NCI-H187 (cell line): ENCODE measurements around the gene PGM2L1.
A peak's percentile ranks its signal among the peaks of the same experiment; 100 is the strongest.
"Not testable (repeated sequence)": the region's sequence is repeated elsewhere in the genome, so short reads cannot be mapped to it uniquely, and the experiment has no call there.

ENCODE experiments used
- DNase-seq, 2 experiments: peaks; one replicate each; lab custom pipeline; 2025; lab: John Stamatoyannopoulos, UW

PGM2L1 gene

DNA sequence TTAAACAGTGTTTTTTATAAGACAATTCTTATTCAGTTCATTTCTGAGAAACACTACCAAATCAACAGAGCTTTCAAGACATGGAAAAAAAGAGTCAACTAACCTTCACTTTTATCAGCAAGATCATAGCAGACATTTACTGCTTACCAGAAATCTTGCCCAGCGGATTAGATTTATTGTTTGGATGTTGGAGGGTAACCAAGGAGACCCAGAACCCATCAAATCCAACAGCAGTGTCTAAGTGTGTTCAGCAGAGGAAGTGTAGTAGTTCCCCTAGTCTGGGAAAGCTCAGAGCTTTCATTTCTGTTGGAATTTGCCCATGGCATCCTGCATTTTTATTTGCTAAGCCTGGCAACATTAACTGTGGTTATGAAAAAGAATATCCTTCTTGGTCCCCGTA is 2.4 kb upstream of the PGM2L1 start:
- DNase-seq = no peak

DNA sequence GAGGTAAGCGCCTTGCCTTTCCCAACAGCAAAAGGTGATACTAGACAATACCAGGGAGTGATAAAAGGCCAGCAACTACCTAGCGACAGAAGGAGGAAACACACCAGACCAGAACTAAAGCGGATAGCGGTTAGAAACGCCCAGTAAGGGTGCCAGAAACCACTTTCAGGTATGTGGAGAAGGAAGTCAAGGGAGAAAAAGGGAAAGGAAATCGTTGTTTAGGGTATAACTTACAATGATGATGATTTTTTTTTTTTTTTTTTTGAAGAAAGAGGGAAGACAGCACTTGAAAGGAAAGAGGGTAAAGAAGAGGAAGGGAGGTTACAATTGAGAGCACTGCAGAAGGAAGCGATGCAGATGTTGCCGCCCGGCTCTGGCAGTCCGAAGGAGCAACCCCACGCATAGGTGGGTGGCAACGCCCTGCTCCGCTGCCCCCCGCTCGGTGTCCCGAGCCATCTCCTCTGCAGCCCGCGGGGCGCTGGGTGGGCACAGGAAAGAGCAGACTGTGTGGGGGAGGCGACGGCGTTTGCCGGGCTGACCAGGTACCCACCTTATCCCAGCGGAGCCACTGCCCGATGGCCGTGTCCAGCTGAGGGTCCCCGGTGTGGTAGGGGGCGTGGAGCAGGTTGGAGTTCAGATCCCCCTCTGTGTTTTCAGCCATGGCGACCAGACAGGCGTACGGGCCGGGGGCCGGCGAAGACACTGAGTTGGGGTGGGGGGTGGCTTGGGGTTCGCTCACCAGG is 561 bp downstream of the PGM2L1 start:
- DNase-seq = peak in 1 of 2 experiments; percentile 43

DNA sequence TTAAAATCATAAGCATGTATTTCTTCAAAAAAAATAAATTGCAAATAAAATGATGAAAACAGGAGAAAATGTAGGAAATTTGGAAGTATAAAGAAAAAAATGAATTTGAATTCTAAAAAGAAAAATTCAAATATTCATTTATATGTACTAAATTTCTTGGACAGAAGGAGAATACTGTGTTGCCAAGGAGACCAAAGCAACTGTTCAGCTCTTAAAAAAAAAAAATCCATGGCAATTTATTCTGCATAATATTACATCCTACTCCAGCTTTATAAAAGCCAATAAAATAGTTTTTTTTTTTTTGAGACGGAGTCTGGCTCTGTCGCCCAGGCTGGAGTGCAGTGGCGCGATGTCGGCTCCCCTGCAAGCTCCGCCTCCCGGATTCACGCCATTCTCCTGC is 6.0 kb downstream of the PGM2L1 start:
- DNase-seq = no peak

DNA sequence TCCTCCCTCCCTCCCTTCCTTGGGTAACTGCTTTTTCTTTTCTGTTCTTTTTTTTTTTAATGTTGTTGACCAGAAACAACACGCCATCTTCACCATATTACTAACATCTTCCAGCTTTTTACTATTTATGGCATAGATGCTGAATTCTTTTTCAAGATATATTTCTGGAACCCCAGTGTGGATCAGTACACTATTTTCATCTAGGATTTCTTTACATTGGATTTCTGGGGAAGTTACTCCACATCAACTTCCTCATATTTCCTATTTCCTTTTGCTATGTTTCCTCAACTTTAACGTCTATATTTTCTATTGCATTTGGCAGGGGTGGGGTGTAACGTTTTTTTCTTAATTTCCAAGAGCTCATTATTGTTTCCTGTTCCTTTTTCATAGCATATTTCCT is 7.0 kb downstream of the PGM2L1 start:
- no peak for DNase-seq

DNA sequence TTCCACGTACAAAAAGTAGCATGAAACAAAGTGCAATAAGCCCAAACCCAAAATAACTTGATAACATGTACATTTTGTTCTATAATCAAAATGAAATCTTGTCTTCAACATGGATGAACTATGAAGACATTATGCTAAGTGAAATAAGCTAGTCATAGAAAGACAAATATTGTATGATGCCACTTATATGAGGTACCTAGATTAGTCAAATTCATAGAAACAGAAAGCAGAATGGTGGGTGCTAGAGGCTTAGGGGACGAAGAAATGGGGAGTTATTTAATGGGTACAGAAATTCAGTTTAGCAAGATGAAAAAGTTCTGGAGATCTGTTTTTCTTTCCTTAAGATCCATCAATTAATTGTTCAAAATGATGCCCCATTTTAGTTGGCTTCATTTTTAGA is 7.5 kb downstream of the PGM2L1 start:
- no peak for DNase-seq

DNA sequence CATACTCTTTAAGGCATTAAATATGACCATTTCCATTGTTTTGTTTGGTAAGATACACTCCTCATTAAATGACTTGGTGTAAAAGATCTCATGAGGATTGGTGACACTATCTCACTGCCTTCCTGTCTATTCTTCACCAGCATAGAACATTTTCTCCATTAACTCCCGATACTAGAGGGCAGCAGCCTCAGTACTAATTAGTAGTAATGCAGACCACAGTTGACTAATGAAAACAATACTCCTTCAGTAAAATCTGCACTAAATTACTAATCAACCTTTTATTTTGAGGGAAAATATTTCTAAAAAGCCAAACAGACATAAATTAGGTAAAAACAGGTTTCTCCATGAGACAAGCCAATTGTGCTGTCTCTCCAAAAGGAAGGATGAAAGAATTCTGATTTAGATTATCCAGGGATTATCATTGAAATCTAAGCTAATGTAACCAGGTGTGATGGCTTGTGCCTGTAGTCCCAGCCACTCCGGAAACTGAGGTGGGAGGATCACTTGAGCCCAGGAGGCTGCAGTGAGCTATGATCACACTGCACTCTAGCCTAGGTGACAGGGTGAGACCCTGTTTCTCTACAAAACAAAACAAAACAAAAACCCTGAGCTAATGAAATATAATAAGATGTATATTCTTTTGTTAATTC is 9.4 kb downstream of the PGM2L1 start:
- peak in 1 of 2 experiments; percentile 18 for DNase-seq

DNA sequence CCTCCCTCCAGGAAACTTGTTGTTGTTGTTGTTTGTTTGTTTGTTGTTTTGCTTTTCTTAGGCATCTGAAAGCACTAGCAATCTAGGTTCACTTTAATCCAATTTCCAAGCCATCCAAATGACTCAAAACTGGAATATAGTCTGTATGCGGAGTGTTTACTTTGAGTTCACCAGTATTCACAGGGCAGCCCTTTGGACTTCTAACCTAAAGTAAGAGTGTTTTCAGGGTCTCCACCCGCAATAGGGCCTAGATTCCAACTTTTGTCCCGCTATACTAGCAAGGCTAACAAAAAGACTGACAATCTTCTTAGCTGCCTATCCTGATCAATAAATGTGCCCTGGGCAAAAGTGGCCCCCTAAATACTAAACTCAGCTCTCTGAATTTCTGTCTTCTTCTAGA is 13.6 kb downstream of the PGM2L1 start:
- DNase-seq = no peak

DNA sequence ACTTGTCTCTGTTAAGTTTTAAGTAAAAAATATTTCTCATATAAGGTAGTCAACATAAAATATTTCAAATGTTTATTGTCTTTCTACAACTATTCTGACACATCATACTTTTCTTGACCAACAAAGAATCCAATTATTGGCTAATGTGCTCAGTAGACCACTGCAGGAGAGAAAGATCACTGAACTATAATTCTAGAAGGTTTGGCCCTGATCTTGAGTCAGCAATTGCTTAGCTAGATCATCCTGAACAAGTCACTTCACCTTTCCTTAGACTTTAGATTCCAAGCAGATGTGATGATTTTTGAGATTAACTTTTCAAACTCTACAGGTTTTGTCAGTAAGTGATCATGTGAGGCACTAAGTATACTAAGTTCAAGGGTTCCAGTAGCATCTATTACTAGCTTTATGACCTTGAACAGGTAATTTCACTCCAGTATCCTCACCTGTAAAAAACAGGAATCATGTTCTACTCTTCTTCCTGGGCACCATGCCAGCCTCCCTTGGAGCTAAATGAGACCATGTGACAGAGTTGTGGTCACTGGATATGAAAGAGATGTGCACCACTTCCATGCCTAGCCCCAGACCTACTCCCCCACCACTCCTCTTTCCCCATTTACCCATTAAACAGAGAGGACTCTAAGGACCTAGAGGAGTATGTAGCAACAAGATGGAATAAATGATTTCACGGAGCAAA is 17.3 kb downstream of the PGM2L1 start:
- DNase-seq = peak; percentile 83 to 90

DNA sequence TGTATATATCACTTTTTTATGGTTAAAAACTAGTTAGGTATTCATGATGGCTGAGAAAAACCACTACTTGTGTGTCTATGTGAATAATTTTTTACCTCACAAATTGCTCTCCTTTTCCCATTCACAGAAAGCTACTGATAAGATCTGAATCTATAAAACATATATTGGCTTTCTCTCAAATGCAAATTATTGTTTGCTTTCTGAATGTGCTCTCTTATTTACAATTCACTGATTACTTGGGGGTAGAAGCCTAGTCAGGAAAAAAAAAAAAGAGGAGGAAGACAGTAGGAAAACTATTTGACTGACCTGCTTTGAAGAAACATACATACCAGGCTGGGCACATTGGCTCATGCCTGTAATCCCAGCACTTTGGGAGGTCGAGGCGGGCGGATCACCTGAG is 20.5 kb downstream of the PGM2L1 start:
- no peak for DNase-seq

DNA sequence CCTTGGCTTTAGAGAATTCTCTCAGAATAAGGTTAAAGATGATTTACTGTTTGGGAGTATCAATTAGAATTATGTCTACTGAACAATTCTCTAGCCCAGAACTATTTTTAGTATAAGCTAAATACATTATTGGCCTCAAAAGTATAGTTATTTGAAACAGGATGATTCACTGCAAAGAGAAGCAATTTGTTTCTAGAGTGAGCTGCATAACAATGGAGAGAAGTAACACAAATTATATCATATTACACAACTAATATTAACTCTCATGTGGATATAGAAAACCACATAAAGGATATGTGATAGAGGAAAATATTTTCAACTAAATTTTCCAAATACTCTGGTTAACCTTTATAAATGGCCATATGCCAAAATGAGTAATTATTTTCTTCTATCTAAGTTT is 24.9 kb downstream of the PGM2L1 start:
- no peak for DNase-seq

DNA sequence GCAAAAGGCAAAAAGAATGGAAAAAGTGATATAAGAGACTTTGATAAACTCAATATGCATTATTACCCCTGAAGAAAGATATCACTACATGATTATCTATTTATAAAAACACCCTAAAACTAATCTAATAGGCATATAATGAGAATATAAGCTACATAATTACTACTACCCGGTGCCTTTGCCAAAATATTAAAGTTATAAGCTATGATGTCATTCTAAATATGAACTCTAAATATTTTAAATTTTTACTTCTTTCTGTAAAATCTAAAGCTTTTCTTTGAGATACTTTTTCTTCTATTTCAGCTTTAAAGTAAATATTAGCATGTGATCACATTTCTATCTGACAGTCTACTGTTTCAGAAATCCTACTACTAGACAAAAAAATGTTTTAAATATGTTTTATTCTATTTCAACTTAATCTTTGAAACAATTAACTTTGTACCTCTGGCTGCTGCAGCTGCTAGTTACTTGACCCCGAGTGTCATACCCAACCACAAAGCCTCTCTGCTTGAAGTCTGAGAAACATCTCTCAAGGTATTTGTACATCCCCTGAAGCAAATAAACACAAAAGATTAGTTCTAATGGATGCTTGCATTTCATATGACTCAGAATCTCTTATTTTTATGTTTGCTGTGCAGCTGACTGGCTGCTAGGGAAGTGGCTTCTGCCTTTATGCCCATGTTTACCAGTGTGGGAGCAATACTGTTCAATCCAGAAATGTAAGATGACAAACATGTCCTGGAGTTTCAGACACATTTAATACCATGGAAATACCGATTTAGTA is 26.8 kb downstream of the PGM2L1 start:
- no peak for DNase-seq

DNA sequence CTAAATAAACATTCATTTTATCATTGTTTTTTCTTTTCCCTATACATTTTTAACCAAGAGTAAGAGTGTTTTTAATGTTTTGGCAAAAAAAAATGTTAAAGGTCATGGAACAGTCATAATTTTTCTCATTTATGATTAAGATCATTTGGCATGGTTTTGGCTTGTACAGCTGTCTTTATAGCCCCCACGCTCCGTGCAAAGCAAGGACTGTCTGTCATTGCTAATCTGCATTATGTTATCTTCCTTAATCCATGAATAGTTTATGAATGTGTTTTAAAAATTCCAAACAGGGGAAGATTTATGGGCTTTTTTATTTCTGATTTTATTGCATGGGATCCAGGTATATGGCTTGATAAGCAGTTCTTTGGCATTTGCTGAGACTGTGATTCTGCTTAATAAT is 28.1 kb downstream of the PGM2L1 start:
- DNase-seq = no peak

DNA sequence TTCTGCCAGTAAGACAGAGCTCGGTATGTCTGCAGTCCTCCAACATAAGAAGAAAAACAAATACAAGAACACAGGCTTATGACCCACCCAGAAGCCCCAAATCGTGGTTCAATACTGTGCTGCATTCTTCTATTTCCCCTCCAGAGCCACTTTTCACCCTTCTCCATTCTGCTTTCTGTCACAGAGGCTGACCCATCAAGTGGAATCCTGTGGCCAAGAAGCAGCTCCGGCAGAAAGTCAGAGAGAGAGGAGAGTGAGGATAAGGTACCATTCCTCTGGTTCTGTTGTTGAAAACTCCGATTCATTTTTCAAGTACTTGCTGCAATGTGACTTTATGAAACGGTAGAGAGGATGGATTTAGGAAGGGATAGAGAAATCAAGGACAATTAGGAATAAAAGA is 30.4 kb downstream of the PGM2L1 start:
- DNase-seq = no peak

DNA sequence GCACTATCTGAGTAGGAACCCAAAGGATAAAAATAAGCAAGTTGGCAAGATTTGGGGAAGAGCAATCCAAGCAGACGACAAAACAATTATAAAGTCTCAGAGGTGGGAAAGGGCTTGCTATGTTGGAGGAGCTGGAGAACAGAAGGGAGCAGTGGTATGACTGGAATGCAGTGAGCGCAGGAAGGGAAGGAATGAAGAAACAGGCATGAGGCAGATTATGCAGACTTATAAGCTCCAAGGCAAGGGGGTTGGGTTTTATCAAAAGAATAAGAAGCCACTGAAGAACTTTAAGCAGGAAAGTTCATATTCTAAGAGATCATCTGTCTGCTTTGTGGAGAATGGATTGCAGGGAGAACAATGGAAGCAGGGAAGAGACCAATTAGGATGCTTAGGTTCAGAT is 31.7 kb downstream of the PGM2L1 start:
- DNase-seq = no peak

DNA sequence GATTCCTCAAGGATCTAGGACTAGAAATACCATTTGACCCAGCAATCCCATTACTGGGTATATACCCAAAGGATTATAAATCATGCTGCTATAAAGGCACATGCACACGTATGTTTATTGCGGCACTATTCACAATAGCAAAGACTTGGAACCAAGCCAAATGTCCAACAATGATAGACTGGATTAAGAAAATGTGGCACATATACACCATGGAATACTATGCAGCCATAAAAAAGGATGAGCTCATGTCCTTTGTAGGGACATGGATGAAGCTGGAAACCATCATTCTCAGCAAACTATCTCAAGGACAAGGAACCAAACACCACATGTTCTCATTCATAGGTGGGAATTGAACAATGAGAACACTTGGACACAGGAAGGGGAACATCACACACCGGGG is 32.4 kb downstream of the PGM2L1 start:
- not testable (repeated sequence) for DNase-seq

DNA sequence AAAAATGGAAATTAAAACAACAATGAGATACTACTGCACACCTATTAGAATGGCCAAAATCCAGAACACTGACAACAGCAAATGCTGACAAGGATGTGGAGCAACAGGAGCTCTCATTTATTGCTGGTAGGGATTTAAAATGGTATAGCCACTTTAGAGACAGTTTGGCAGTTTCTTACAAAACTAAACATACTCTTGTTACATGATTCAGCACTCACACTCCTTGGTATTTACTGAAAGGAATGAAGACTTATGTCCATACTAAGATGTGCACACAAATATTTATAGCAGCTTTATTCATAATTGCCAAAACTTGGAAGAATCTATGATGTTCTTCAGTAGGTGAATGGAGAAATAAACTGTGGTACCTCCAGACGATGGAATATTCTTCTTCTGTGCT is 40.8 kb downstream of the PGM2L1 start:
- no peak for DNase-seq

DNA sequence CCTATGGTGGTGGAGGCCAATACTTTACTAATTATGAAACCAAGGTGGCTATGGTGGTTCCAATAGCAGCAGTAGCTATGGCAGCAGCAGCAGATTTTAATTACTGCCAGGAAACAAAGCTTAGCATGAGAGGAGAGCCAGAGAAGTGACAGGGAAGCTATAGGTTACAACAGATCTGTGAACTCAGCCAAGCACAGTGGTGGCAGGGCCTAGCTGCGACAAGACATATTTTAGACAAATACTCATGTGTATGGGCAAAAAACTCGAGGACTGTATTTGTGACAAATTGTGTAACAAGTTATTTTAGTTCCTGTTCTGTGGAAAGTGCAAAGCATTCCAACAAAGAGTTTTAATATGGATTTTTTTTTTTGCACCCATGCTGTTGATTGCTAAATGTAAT is 42.6 kb downstream of the PGM2L1 start:
- DNase-seq = no peak

DNA sequence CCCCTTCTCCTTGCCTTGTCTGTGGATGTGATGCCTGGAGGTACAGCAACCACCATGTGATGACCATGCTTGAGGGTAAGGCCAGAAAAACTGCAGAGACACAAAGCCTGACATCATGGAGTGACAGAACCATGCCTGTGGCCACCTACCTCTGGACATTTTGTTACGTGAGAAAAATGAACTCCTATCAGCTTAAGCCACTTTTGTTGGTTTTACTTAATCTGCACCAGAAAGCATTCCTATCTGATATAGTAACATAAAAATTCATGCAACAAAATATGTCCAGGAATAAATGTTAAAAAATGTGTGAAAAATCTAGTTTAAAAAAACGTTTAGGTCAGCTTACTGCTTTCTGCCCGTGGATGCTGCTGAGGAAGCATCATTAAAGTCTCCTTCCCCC is 44.2 kb downstream of the PGM2L1 start:
- DNase-seq = no peak

DNA sequence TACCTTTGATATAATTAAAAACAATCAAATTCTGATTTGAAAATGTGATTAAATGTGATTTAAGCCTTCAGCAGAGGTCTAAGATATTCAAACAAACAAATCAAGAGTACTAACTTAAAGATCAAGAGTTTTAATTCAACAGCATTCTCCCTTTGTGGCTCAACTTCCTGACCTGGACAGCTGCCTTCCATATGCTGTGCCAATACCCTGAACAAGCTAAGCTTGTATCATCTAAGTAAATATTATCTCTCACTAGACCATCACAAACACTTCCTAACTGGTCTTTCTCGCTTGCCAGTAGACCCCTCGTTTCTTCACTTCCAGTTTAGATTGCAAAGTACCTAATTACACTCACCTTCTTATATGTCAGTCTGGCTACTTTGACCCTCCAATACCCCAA is 50.9 kb downstream of the PGM2L1 start:
- no peak for DNase-seq

DNA sequence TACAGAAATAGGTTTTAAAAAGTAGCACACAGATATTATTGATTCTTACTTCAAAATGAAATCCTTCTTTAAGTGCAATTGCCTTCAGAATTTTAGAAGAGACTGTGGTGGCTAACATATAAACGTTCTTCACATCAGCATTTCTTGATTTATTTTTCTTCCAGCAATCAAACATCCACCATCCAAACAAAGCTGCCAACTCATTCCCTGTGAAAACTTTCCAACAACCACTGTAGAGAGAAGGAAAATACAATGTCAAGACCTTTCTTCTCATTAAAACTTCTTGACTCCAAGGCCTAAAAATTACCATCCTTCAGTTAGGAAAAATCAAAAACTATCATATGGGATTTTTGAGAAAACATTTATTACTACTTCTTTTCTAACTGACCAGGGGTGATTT is 52.8 kb downstream of the PGM2L1 start:
- DNase-seq = no peak

DNA sequence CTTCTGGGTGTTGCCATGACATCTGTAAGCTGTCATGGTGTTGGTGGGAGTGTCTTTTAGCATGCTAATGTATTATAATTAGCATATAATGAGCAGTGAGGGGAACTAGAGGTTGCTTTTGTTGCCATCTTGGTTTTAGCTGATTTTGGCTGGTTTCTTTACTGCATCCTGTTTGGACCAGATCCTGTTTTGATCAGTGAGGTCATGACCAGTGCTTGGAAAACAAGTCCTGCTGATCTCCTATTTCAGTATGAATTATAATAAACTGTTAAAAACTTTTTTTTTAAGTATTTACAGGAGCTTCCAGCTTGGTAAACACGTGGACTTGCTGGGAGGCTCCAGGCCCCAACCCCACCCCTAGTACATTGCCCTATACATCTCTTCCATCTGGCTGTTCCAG is 56.3 kb downstream of the PGM2L1 start:
- DNase-seq = no peak

DNA sequence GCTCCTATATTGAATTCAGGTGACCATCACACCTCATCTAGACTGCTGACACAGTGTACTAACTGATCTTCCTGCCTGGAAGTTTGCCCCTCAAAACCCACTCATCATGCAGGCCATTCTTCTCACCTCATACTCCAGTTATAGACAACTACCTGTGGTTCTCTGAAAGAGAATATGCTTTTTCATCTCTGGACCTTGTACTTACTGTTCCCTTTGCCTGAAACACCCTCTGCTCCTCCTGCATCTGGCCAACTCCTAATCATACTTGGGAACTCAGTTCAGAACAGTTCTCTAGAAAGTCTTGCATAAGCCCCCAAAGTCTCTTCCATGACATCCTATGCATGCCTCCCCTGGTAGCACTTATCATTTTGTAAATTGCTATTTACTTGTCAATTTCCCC is 58.6 kb downstream of the PGM2L1 start:
- no peak for DNase-seq

DNA sequence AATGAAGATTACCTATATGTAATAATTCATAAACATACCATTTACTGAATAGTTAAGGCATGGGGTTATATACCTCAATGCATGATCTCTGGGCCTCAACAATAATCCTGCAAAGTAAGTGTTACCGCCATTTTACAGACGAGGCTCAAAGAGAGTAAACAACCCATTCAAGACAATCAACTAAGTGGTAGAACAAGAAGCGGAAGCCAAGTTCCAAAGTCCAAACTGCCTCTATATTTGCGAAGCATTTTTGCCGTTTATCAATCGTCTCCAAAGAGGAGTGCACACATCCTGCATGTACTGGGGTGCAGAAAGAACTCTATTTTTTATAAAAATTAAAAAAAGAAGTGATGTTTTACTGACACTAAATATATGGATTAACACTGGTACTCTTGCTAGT is 59.3 kb downstream of the PGM2L1 start:
- DNase-seq = no peak
